HuH-7.5 (cell line): ENCODE results near the gene DGCR2.
"Not testable (repeated sequence)": the region's sequence is repeated elsewhere in the genome, so short reads cannot be mapped to it uniquely, and the experiment has no call there.

Source experiments
- DNase-seq: peaks from one replicate; pipeline ENCODE4 v3.0.0; 2011; ENCODE audit warnings: low spot score

The DGCR2 gene

GRCh38 chr22:19029113-19030103 lies 92.8 kb downstream of the DGCR2 start:
- not testable (repeated sequence) for DNase-seq

- not testable (repeated sequence) for DNase-seq
Measured at GRCh38 chr22:19028060-19028455, 94.2 kb downstream of the DGCR2 start.

- not testable (repeated sequence) for DNase-seq
Measured at GRCh38 chr22:19027371-19028059, 94.7 kb downstream of the DGCR2 start.

- not testable (repeated sequence) for DNase-seq
Measured at GRCh38 chr22:19026080-19026479, 96.1 kb downstream of the DGCR2 start.

- not testable (repeated sequence) for DNase-seq
Measured at GRCh38 chr22:19024956-19025489, 97.2 kb downstream of the DGCR2 start.

- not testable (repeated sequence) for DNase-seq
Measured at GRCh38 chr22:19023931-19024330, 98.3 kb downstream of the DGCR2 start.

- no peak for DNase-seq
Measured at GRCh38 chr22:19022755-19023154, 99.5 kb downstream of the DGCR2 start.

GRCh38 chr22:19019679-19020032 lies 102.6 kb downstream of the DGCR2 start:
- DNase-seq = no peak

GRCh38 chr22:19019029-19019678 lies 103.1 kb downstream of the DGCR2 start:
- no peak for DNase-seq

GRCh38 chr22:19018256-19018655 lies 104.0 kb downstream of the DGCR2 start:
- no peak for DNase-seq

GRCh38 chr22:19016081-19016766 lies 106.0 kb downstream of the DGCR2 start:
- DNase-seq = no peak

- no peak for DNase-seq
Measured at GRCh38 chr22:19014886-19015285, 107.3 kb downstream of the DGCR2 start.

- DNase-seq = not testable (repeated sequence)
Measured at GRCh38 chr22:19013881-19014598, 108.2 kb downstream of the DGCR2 start.

- not testable (repeated sequence) for DNase-seq
Measured at GRCh38 chr22:19013411-19013810, 108.8 kb downstream of the DGCR2 start.

- no peak for DNase-seq
Measured at GRCh38 chr22:19012308-19012986, 109.8 kb downstream of the DGCR2 start.

- not testable (repeated sequence) for DNase-seq
Measured at GRCh38 chr22:19011611-19012010, 110.6 kb downstream of the DGCR2 start.

GRCh38 chr22:19011075-19011474 lies 111.1 kb downstream of the DGCR2 start:
- no peak for DNase-seq

- DNase-seq = no peak
Measured at GRCh38 chr22:19005905-19006304, 116.3 kb downstream of the DGCR2 start.

GRCh38 chr22:19004471-19004870 lies 117.7 kb downstream of the DGCR2 start:
- no peak for DNase-seq

GRCh38 chr22:19003508-19003907 lies 118.7 kb downstream of the DGCR2 start:
- no peak for DNase-seq
